ENCODE results near the gene TMEM192. TPM values are rescaled to one million over a fixed set of nuclear protein-coding genes. Genes with fewer than 3 reads are reported as not detected.

The TMEM192 gene
- total and polyA plus RNA-seq, 4 donors, result 10.6 to 20.3 (median 18.9) TPM

GRCh38 chr4:165031436-165032211 lies 81.0 kb downstream of the TMEM192 start, which contains the start of gene TRIM60:
Gene TRIM60 (plus strand): TSS chr4:165031999. CDS start chr4:165040073, 8,074 bp downstream.
- no peaks in the 10 kb centered on the region for H3K9me3 ChIP-seq (ENCODE audit: control insufficient read depth in 4 of 4, low read length in 3 of 4)
- no peaks in the 10 kb centered on the region for H3K4me1 ChIP-seq (ENCODE audit: control insufficient read depth in 4 of 4, insufficient read depth in 4 of 4, low read length in 3 of 4)
- no peak within 1 kb of the TSS for H3K4me3 ChIP-seq (ENCODE audit: low read depth in 1 of 3, low read length in 3 of 3)
- 96% methylated on average over 41 of the region's 41 CpGs for WGBS
- no peaks in the 10 kb centered on the region for H3K27me3 ChIP-seq (ENCODE audit: control insufficient read depth in 4 of 4, insufficient read depth in 4 of 4, low read length in 3 of 4)
- no peak within 1 kb of the TSS for H3K9ac ChIP-seq (ENCODE audit: low read depth in 1 of 2, low read length in 2 of 2)
- TF ChIP-seq CTCF (IDR thresholded peaks at IDR 0.05; ENCODE audit: low read depth, low read length, missing input control) (no peak), RXRA (IDR thresholded peaks at IDR 0.05) (no peak), GABPA (IDR thresholded peaks at IDR 0.05 in 1 of 2, conservative IDR thresholded peaks at IDR 0.05 in 1 of 2) (no peak), TAF1 (conservative IDR thresholded peaks at IDR 0.05) (no peak), JUND (IDR thresholded peaks at IDR 0.05) (no peak), RAD21 (IDR thresholded peaks at IDR 0.05) (no peak), ZBTB33 (IDR thresholded peaks at IDR 0.05) (no peak), HNF4A (conservative IDR thresholded peaks at IDR 0.05) (no peak), YY1 (IDR thresholded peaks at IDR 0.05) (no peak), SP1 (IDR thresholded peaks at IDR 0.05) (no peak), FOXA1 (IDR thresholded peaks at IDR 0.05) (no peak), EGR1 (IDR thresholded peaks at IDR 0.05; ENCODE audit: low read depth in 2 of 2) (no peak), HNF4G (IDR thresholded peaks at IDR 0.05) (no peak), ATF3 (IDR thresholded peaks at IDR 0.05) (no peak), FOXA2 (IDR thresholded peaks at IDR 0.05) (no peak), NR2F2 (IDR thresholded peaks at IDR 0.05) (no peak)
- TF ChIP-seq, protein P1, sequence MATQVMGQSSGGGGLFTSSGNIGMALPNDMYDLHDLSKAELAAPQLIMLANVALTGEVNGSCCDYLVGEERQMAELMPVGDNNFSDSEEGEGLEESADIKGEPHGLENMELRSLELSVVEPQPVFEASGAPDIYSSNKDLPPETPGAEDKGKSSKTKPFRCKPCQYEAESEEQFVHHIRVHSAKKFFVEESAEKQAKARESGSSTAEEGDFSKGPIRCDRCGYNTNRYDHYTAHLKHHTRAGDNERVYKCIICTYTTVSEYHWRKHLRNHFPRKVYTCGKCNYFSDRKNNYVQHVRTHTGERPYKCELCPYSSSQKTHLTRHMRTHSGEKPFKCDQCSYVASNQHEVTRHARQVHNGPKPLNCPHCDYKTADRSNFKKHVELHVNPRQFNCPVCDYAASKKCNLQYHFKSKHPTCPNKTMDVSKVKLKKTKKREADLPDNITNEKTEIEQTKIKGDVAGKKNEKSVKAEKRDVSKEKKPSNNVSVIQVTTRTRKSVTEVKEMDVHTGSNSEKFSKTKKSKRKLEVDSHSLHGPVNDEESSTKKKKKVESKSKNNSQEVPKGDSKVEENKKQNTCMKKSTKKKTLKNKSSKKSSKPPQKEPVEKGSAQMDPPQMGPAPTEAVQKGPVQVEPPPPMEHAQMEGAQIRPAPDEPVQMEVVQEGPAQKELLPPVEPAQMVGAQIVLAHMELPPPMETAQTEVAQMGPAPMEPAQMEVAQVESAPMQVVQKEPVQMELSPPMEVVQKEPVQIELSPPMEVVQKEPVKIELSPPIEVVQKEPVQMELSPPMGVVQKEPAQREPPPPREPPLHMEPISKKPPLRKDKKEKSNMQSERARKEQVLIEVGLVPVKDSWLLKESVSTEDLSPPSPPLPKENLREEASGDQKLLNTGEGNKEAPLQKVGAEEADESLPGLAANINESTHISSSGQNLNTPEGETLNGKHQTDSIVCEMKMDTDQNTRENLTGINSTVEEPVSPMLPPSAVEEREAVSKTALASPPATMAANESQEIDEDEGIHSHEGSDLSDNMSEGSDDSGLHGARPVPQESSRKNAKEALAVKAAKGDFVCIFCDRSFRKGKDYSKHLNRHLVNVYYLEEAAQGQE (IDR thresholded peaks at IDR 0.05), result no peak
- TF ChIP-seq, protein P2, sequence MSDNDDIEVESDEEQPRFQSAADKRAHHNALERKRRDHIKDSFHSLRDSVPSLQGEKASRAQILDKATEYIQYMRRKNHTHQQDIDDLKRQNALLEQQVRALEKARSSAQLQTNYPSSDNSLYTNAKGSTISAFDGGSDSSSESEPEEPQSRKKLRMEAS (IDR thresholded peaks at IDR 0.05), result no peak
- H3K36me3 ChIP-seq (ENCODE audit: control insufficient read depth in 4 of 4, insufficient read depth in 3 of 4, low read depth in 1 of 4, low read length in 3 of 4), result no peaks in the 10 kb centered on the region
- no peak within 1 kb of the TSS for H3K27ac ChIP-seq (ENCODE audit: low read depth in 1 of 2, low read length in 2 of 2)
- no peak for DNase-seq (ENCODE audit: low spot score)

Measured in liver (tissue), 9 donors.